ENCODE data around the gene LAMC2.

Gene LAMC2

GRCh38 chr1:183197762-183198161 is 11.7 kb downstream of the LAMC2 start:
- H3K4me1 ChIP-seq (ENCODE audit: control insufficient read depth, low read depth, low read length), result peaks cover 25% of the 10 kb centered on the region
- no peaks in the 10 kb centered on the region for H3K27me3 ChIP-seq (ENCODE audit: control insufficient read depth, insufficient read depth, low read length)
- H3K9me3 ChIP-seq (ENCODE audit: control insufficient read depth, low read depth, low read length), result no peaks in the 10 kb centered on the region
- H3K4me3 ChIP-seq (ENCODE audit: low read length), result no peak overlapping the region
- no peaks in the 10 kb centered on the region for H3K36me3 ChIP-seq (ENCODE audit: control insufficient read depth, low read depth, low read length)
- no peak overlapping the region for H3K9ac ChIP-seq (ENCODE audit: low read length)
- no peak overlapping the region for H3K27ac ChIP-seq (ENCODE audit: low read length)

GRCh38 chr1:183198463-183198862 is 12.4 kb downstream of the LAMC2 start:
- H3K9ac ChIP-seq (ENCODE audit: low read length), result no peak overlapping the region
- no peak overlapping the region for H3K27ac ChIP-seq (ENCODE audit: low read length)
- H3K36me3 ChIP-seq (ENCODE audit: control insufficient read depth, low read depth, low read length), result no peaks in the 10 kb centered on the region

GRCh38 chr1:183199304-183199703 is 13.2 kb downstream of the LAMC2 start:
- H3K9ac ChIP-seq (ENCODE audit: low read length), result no peak overlapping the region
- no peak overlapping the region for H3K27ac ChIP-seq (ENCODE audit: low read length)
- H3K9me3 ChIP-seq (ENCODE audit: control insufficient read depth, low read depth, low read length), result no peaks in the 10 kb centered on the region
- peaks cover 14% of the 10 kb centered on the region for H3K4me1 ChIP-seq (ENCODE audit: control insufficient read depth, low read depth, low read length)
- H3K27me3 ChIP-seq (ENCODE audit: control insufficient read depth, insufficient read depth, low read length), result no peaks in the 10 kb centered on the region
- H3K36me3 ChIP-seq (ENCODE audit: control insufficient read depth, low read depth, low read length), result no peaks in the 10 kb centered on the region
- H3K4me3 ChIP-seq (ENCODE audit: low read length), result no peak overlapping the region

More at GRCh38 chr1:183198463-183198862, 12.4 kb downstream of the LAMC2 start:
- Histone ChIP-seq H3K27me3 (ENCODE audit: control insufficient read depth, insufficient read depth, low read length) (no peaks in the 10 kb centered on the region), H3K4me1 (ENCODE audit: control insufficient read depth, low read depth, low read length) (peaks cover 19% of the 10 kb centered on the region), H3K9me3 (ENCODE audit: control insufficient read depth, low read depth, low read length) (no peaks in the 10 kb centered on the region), H3K4me3 (ENCODE audit: low read length) (no peak overlapping the region)

GRCh38 chr1:183200451-183200850 is 14.4 kb downstream of the LAMC2 start:
- Histone ChIP-seq H3K36me3 (ENCODE audit: control insufficient read depth, low read depth, low read length) (no peaks in the 10 kb centered on the region), H3K9me3 (ENCODE audit: control insufficient read depth, low read depth, low read length) (no peaks in the 10 kb centered on the region), H3K4me1 (ENCODE audit: control insufficient read depth, low read depth, low read length) (peaks cover 2% of the 10 kb centered on the region), H3K4me3 (ENCODE audit: low read length) (no peak overlapping the region), H3K9ac (ENCODE audit: low read length) (no peak overlapping the region), H3K27me3 (ENCODE audit: control insufficient read depth, insufficient read depth, low read length) (no peaks in the 10 kb centered on the region), H3K27ac (ENCODE audit: low read length) (no peak overlapping the region)

GRCh38 chr1:183203094-183203493 is 17.0 kb downstream of the LAMC2 start:
- Histone ChIP-seq H3K9ac (ENCODE audit: low read length) (no peak overlapping the region), H3K4me1 (ENCODE audit: control insufficient read depth, low read depth, low read length) (no peaks in the 10 kb centered on the region), H3K27ac (ENCODE audit: low read length) (no peak overlapping the region), H3K36me3 (ENCODE audit: control insufficient read depth, low read depth, low read length) (no peaks in the 10 kb centered on the region), H3K9me3 (ENCODE audit: control insufficient read depth, low read depth, low read length) (no peaks in the 10 kb centered on the region), H3K4me3 (ENCODE audit: low read length) (no peak overlapping the region), H3K27me3 (ENCODE audit: control insufficient read depth, insufficient read depth, low read length) (no peaks in the 10 kb centered on the region)

- Histone ChIP-seq H3K4me1 (ENCODE audit: control insufficient read depth, low read depth, low read length) (no peaks in the 10 kb centered on the region), H3K4me3 (ENCODE audit: low read length) (no peak overlapping the region), H3K27me3 (ENCODE audit: control insufficient read depth, insufficient read depth, low read length) (no peaks in the 10 kb centered on the region), H3K9me3 (ENCODE audit: control insufficient read depth, low read depth, low read length) (no peaks in the 10 kb centered on the region), H3K27ac (ENCODE audit: low read length) (no peak overlapping the region), H3K36me3 (ENCODE audit: control insufficient read depth, low read depth, low read length) (no peaks in the 10 kb centered on the region), H3K9ac (ENCODE audit: low read length) (no peak overlapping the region)
Observed at GRCh38 chr1:183205196-183205781, 19.2 kb downstream of the LAMC2 start.

- no peaks in the 10 kb centered on the region for H3K27me3 ChIP-seq (ENCODE audit: control insufficient read depth, insufficient read depth, low read length)
- no peak overlapping the region for H3K4me3 ChIP-seq (ENCODE audit: low read length)
- no peak overlapping the region for H3K9ac ChIP-seq (ENCODE audit: low read length)
- H3K27ac ChIP-seq (ENCODE audit: low read length), result no peak overlapping the region
- no peaks in the 10 kb centered on the region for H3K4me1 ChIP-seq (ENCODE audit: control insufficient read depth, low read depth, low read length)
- no peaks in the 10 kb centered on the region for H3K36me3 ChIP-seq (ENCODE audit: control insufficient read depth, low read depth, low read length)
- H3K9me3 ChIP-seq (ENCODE audit: control insufficient read depth, low read depth, low read length), result no peaks in the 10 kb centered on the region
Observed at GRCh38 chr1:183206538-183207122, 20.6 kb downstream of the LAMC2 start.

GRCh38 chr1:183209533-183210158 is 23.6 kb downstream of the LAMC2 start:
- H3K9ac ChIP-seq (ENCODE audit: low read length), result no peak overlapping the region
- H3K36me3 ChIP-seq (ENCODE audit: control insufficient read depth, low read depth, low read length), result no peaks in the 10 kb centered on the region
- H3K27ac ChIP-seq (ENCODE audit: low read length), result no peak overlapping the region
- no peaks in the 10 kb centered on the region for H3K9me3 ChIP-seq (ENCODE audit: control insufficient read depth, low read depth, low read length)
- no peak overlapping the region for H3K4me3 ChIP-seq (ENCODE audit: low read length)
- no peaks in the 10 kb centered on the region for H3K4me1 ChIP-seq (ENCODE audit: control insufficient read depth, low read depth, low read length)
- no peaks in the 10 kb centered on the region for H3K27me3 ChIP-seq (ENCODE audit: control insufficient read depth, insufficient read depth, low read length)

GRCh38 chr1:183210681-183211080 is 24.6 kb downstream of the LAMC2 start:
- Histone ChIP-seq H3K9me3 (ENCODE audit: control insufficient read depth, low read depth, low read length) (no peaks in the 10 kb centered on the region), H3K9ac (ENCODE audit: low read length) (no peak overlapping the region), H3K27me3 (ENCODE audit: control insufficient read depth, insufficient read depth, low read length) (no peaks in the 10 kb centered on the region), H3K27ac (ENCODE audit: low read length) (no peak overlapping the region), H3K4me1 (ENCODE audit: control insufficient read depth, low read depth, low read length) (no peaks in the 10 kb centered on the region), H3K36me3 (ENCODE audit: control insufficient read depth, low read depth, low read length) (no peaks in the 10 kb centered on the region), H3K4me3 (ENCODE audit: low read length) (no peak overlapping the region)

- H3K4me1 ChIP-seq (ENCODE audit: control insufficient read depth, low read depth, low read length), result no peaks in the 10 kb centered on the region
Observed at GRCh38 chr1:183212870-183213269, 26.8 kb downstream of the LAMC2 start.

GRCh38 chr1:183214021-183214970 is 28.2 kb downstream of the LAMC2 start:
- H3K36me3 ChIP-seq (ENCODE audit: control insufficient read depth, low read depth, low read length), result no peaks in the 10 kb centered on the region
- H3K4me3 ChIP-seq (ENCODE audit: low read length), result no peak overlapping the region
- no peak overlapping the region for H3K27ac ChIP-seq (ENCODE audit: low read length)
- no peak overlapping the region for H3K9ac ChIP-seq (ENCODE audit: low read length)
- H3K9me3 ChIP-seq (ENCODE audit: control insufficient read depth, low read depth, low read length), result no peaks in the 10 kb centered on the region
- H3K27me3 ChIP-seq (ENCODE audit: control insufficient read depth, insufficient read depth, low read length), result no peaks in the 10 kb centered on the region
- peaks cover 11% of the 10 kb centered on the region for H3K4me1 ChIP-seq (ENCODE audit: control insufficient read depth, low read depth, low read length)

More at GRCh38 chr1:183212870-183213269, 26.8 kb downstream of the LAMC2 start:
- no peak overlapping the region for H3K4me3 ChIP-seq (ENCODE audit: low read length)
- no peak overlapping the region for H3K27ac ChIP-seq (ENCODE audit: low read length)
- no peak overlapping the region for H3K9ac ChIP-seq (ENCODE audit: low read length)
- H3K9me3 ChIP-seq (ENCODE audit: control insufficient read depth, low read depth, low read length), result no peaks in the 10 kb centered on the region
- H3K36me3 ChIP-seq (ENCODE audit: control insufficient read depth, low read depth, low read length), result no peaks in the 10 kb centered on the region
- H3K27me3 ChIP-seq (ENCODE audit: control insufficient read depth, insufficient read depth, low read length), result no peaks in the 10 kb centered on the region

Measured in iPS-18a (cell line).